HG03175 (cell line): ENCODE measurements around the gene SEZ6L2.
"Not testable (repeated sequence)": the region's sequence is repeated elsewhere in the genome, so short reads cannot be mapped to it uniquely, and the experiment has no call there.

Source experiments
- ATAC-seq: cut with Tn5 transposase; IDR thresholded peaks from one replicate; pipeline ENCODE4 v1.9.1; 2021; ENCODE audit warnings: mild to moderate bottlenecking, moderate library complexity; ENCODE audit not compliant: unreplicated experiment

Gene SEZ6L2

GRCh38 chr16:29858149-29858849 is 41.1 kb downstream of the SEZ6L2 start:
- no peak for ATAC-seq

- ATAC-seq, result no peak
These were observed 42.1 kb downstream of the SEZ6L2 start for GRCh38 chr16:29857133-29857760.

GRCh38 chr16:29854520-29855100 is 44.7 kb downstream of the SEZ6L2 start:
- no peak for ATAC-seq

GRCh38 chr16:29852654-29853053 is 46.7 kb downstream of the SEZ6L2 start:
- ATAC-seq, result no peak

- no peak for ATAC-seq
These were observed 48.4 kb downstream of the SEZ6L2 start for GRCh38 chr16:29850998-29851397.

GRCh38 chr16:29849505-29849904 is 49.8 kb downstream of the SEZ6L2 start:
- ATAC-seq, result no peak

- no peak for ATAC-seq
These were observed 50.7 kb downstream of the SEZ6L2 start for GRCh38 chr16:29848420-29849297.

GRCh38 chr16:29845656-29846055 is 53.7 kb downstream of the SEZ6L2 start:
- no peak for ATAC-seq

GRCh38 chr16:29844575-29845331 is 54.6 kb downstream of the SEZ6L2 start:
- no peak for ATAC-seq

GRCh38 chr16:29843931-29844330 is 55.4 kb downstream of the SEZ6L2 start:
- ATAC-seq, result no peak

GRCh38 chr16:29842732-29843346 is 56.5 kb downstream of the SEZ6L2 start:
- ATAC-seq, result no peak

- no peak for ATAC-seq
These were observed 57.7 kb downstream of the SEZ6L2 start for GRCh38 chr16:29841631-29842030.

GRCh38 chr16:29840240-29840639 is 59.1 kb downstream of the SEZ6L2 start:
- no peak for ATAC-seq

- no peak for ATAC-seq
These were observed 59.5 kb downstream of the SEZ6L2 start for GRCh38 chr16:29839822-29840221.

GRCh38 chr16:29837841-29838240 is 61.5 kb downstream of the SEZ6L2 start:
- no peak for ATAC-seq

- ATAC-seq, result no peak
These were observed 62.7 kb downstream of the SEZ6L2 start for GRCh38 chr16:29836623-29837022.

GRCh38 chr16:29835926-29836325 is 63.4 kb downstream of the SEZ6L2 start:
- no peak for ATAC-seq

GRCh38 chr16:29834079-29834478 is 65.3 kb downstream of the SEZ6L2 start:
- ATAC-seq, result no peak

- not testable (repeated sequence) for ATAC-seq
These were observed 66.1 kb downstream of the SEZ6L2 start for GRCh38 chr16:29833219-29833618.

GRCh38 chr16:29831490-29831889 is 67.9 kb downstream of the SEZ6L2 start:
- ATAC-seq, result no peak
